Peyer's patch (tissue), 4 donors: ENCODE measurements around the gene CYB561. TPM values are rescaled to one million over a fixed set of nuclear protein-coding genes. Genes with fewer than 3 reads are reported as not detected.
A peak's percentile ranks its signal among the peaks of the same experiment; 100 is the strongest.

ENCODE experiments used
- DNase-seq, 3 donors: peaks; one replicate each; pipeline ENCODE4 v3.0.0-alpha.2; 2017 to 2019
- H3K27ac ChIP-seq, 4 donors: fragments of 200-600 bp; sonication (generic); one replicate each; pipeline ENCODE4 v1.5.1; 2016 to 2019
- H3K27me3 ChIP-seq, 2 donors: fragments of 200-600 bp; sonication (generic); one replicate each; pipeline ENCODE4 v1.5.1; 2019
- H3K36me3 ChIP-seq, 3 donors: fragments of 200-600 bp; sonication (generic); one replicate each; pipeline ENCODE4 v1.5.1; 2016 to 2019
- H3K4me1 ChIP-seq, 4 donors: fragments of 200-600 bp; sonication (generic); one replicate each; pipeline ENCODE4 v1.5.1; 2016 to 2019
- H3K4me3 ChIP-seq, 4 donors: fragments of 200-600 bp; sonication (generic); 1 replicate in 3 of 4; 2 replicates in 1 of 4; pipeline ENCODE4 v1.5.1; 2016 to 2019; ENCODE audit warnings: mild to moderate bottlenecking in 1 of 4
- H3K9me3 ChIP-seq, 4 donors: fragments of 200-600 bp; sonication (generic); one replicate each; pipeline ENCODE4 v1.5.1; 2016 to 2019; ENCODE audit warnings: mild to moderate bottlenecking in 1 of 4
- CTCF ChIP-seq, 6 experiments: fragments of 450-650 bp in 4 of 6; fragments of 200-600 bp in 2 of 6; sonication (generic) in 1 of 6; IDR thresholded peaks; one replicate each; pipeline ENCODE4 v1.5.1; 2017 to 2019; ENCODE audit warnings: antibody characterized with exemption in 6 of 6, mild to moderate bottlenecking in 3 of 6, moderate library complexity in 1 of 6
- POLR2A ChIP-seq, 2 donors: fragments of 450-650 bp; IDR thresholded peaks; one replicate each; pipeline ENCODE4 v1.5.1; 2017; ENCODE audit warnings: antibody characterized with exemption in 2 of 2, mild to moderate bottlenecking in 2 of 2, moderate library complexity in 2 of 2
- total RNA-seq, 4 donors: library from RNA; depleted of rRNA; stranded (reverse); fragments of >200 nt; gene quantifications; one replicate each; pipeline ENCODE4 v1.1.0, GENCODE V29; 2016

CYB561 gene
- total RNA-seq, 4 donors from 2014 or later: 42.9 to 161 (median 98.5) TPM

- H3K4me3 ChIP-seq: no peak overlapping the region
- H3K36me3 ChIP-seq: peaks cover 0 to 66% (median 0%) of the 10 kb centered on the region in 3 donors
- peak overlapping the region in 1 of 4 donors; percentile 39 for H3K27ac ChIP-seq
- no peaks in the 10 kb centered on the region for H3K27me3 ChIP-seq
- H3K9me3 ChIP-seq: no peaks in the 10 kb centered on the region
- TF ChIP-seq CTCF (IDR thresholded peaks at IDR 0.05) (no peak), POLR2A (IDR thresholded peaks at IDR 0.05) (no peak)
- H3K4me1 ChIP-seq: no peaks in the 10 kb centered on the region
- DNase-seq: no peak
Measured at GRCh38 chr17:63491977-63492618, 46.0 kb upstream of the CYB561 start.

GRCh38 chr17:63491413-63491812 lies 45.3 kb upstream of the CYB561 start:
- Histone ChIP-seq H3K4me1 (no peaks in the 10 kb centered on the region), H3K9me3 (no peaks in the 10 kb centered on the region), H3K27ac (peak overlapping the region in 1 of 4 donors; percentile 17), H3K36me3 (peaks cover 0 to 65% (median 0%) of the 10 kb centered on the region in 3 donors), H3K4me3 (no peak overlapping the region), H3K27me3 (no peaks in the 10 kb centered on the region)
- TF ChIP-seq CTCF (IDR thresholded peaks at IDR 0.05) (no peak), POLR2A (IDR thresholded peaks at IDR 0.05) (no peak)
- DNase-seq: no peak

- no peak for DNase-seq
- TF ChIP-seq CTCF (IDR thresholded peaks at IDR 0.05): no peak
- no peak for TF ChIP-seq POLR2A (IDR thresholded peaks at IDR 0.05)
- Histone ChIP-seq H3K9me3 (no peaks in the 10 kb centered on the region), H3K4me1 (no peaks in the 10 kb centered on the region), H3K4me3 (no peak overlapping the region), H3K27me3 (no peaks in the 10 kb centered on the region), H3K36me3 (peaks cover 0 to 66% (median 0%) of the 10 kb centered on the region in 3 donors), H3K27ac (peak overlapping the region in 1 of 4 donors; percentile 17)
Measured at GRCh38 chr17:63490858-63491400, 44.8 kb upstream of the CYB561 start.

GRCh38 chr17:63490329-63490728 lies 44.2 kb upstream of the CYB561 start:
- Histone ChIP-seq H3K4me3 (no peak overlapping the region), H3K36me3 (peaks cover 0 to 64% (median 0%) of the 10 kb centered on the region in 3 donors), H3K9me3 (no peaks in the 10 kb centered on the region), H3K27me3 (no peaks in the 10 kb centered on the region), H3K27ac (no peak overlapping the region), H3K4me1 (no peaks in the 10 kb centered on the region)
- TF ChIP-seq CTCF (IDR thresholded peaks at IDR 0.05): no peak
- TF ChIP-seq POLR2A (IDR thresholded peaks at IDR 0.05): no peak
- DNase-seq: no peak

- Histone ChIP-seq H3K27me3 (no peaks in the 10 kb centered on the region), H3K36me3 (peaks cover 0 to 67% (median 0%) of the 10 kb centered on the region in 3 donors), H3K4me1 (no peaks in the 10 kb centered on the region), H3K4me3 (no peak overlapping the region), H3K9me3 (no peaks in the 10 kb centered on the region), H3K27ac (no peak overlapping the region)
- no peak for DNase-seq
- TF ChIP-seq CTCF (IDR thresholded peaks at IDR 0.05) (no peak), POLR2A (IDR thresholded peaks at IDR 0.05) (no peak)
Measured at GRCh38 chr17:63489291-63489690, 43.2 kb upstream of the CYB561 start.
